ENCODE measurements around the gene NTSR1.

Gene NTSR1

DNA sequence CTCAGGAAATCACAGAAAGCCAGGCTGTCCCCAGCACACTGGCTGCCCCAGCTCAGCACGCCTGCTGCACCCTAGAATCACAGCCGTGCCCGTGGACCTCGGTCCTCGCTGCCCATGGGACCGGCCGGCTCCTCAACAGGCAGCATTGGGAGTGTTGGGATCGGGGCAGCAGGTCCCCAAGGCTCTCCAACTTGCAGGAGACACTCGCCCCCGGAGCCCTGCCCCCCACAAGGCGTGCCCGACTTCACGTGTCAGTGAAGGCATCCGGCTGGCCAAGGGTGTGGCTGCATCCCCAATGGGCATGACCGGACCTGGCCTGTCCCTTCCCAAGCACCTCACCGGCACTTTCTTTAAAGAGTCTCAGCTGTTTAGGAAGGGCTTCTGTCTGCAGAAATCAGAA lies 3.0 kb upstream of the NTSR1 start:
- Histone ChIP-seq H3K4me1 (ENCODE audit: low read depth, poor library complexity, severe bottlenecking) (no peaks in the 10 kb centered on the region), H3K9ac (no peak overlapping the region), H3K27me3 (ENCODE audit: insufficient read depth, low read depth) (peaks cover 94% of the 10 kb centered on the region), H3K4me2 (no peak overlapping the region), H3K79me2 (ENCODE audit: insufficient read depth, low read depth) (no peaks in the 10 kb centered on the region), H3K36me3 (ENCODE audit: insufficient read depth) (no peaks in the 10 kb centered on the region), H3K27ac (no peak overlapping the region), H3K4me3 (IDR thresholded peaks at IDR 0.05; ENCODE audit: insufficient read depth, low read depth, low read length) (no peak overlapping the region), H2AFZ (ENCODE audit: low read depth) (no peak overlapping the region), H4K20me1 (ENCODE audit: insufficient read depth) (no peaks in the 10 kb centered on the region)
- no peak for TF ChIP-seq CTCF (conservative IDR thresholded peaks at IDR 0.05; ENCODE audit: low read depth, low read length)

- Histone ChIP-seq H3K27me3 (ENCODE audit: insufficient read depth, low read depth) (peaks cover 94% of the 10 kb centered on the region), H3K36me3 (ENCODE audit: insufficient read depth) (no peaks in the 10 kb centered on the region), H3K4me2 (no peak overlapping the region), H3K79me2 (ENCODE audit: insufficient read depth, low read depth) (no peaks in the 10 kb centered on the region), H3K4me1 (ENCODE audit: low read depth, poor library complexity, severe bottlenecking) (no peaks in the 10 kb centered on the region), H3K4me3 (IDR thresholded peaks at IDR 0.05; ENCODE audit: insufficient read depth, low read depth, low read length) (no peak overlapping the region), H2AFZ (ENCODE audit: low read depth) (no peak overlapping the region), H4K20me1 (ENCODE audit: insufficient read depth) (no peaks in the 10 kb centered on the region), H3K27ac (no peak overlapping the region), H3K9ac (no peak overlapping the region)
- TF ChIP-seq CTCF (conservative IDR thresholded peaks at IDR 0.05; ENCODE audit: low read depth, low read length) = no peak
Measured at GRCh38 chr20:62706344-62706743, 2.3 kb upstream of the NTSR1 start.

DNA sequence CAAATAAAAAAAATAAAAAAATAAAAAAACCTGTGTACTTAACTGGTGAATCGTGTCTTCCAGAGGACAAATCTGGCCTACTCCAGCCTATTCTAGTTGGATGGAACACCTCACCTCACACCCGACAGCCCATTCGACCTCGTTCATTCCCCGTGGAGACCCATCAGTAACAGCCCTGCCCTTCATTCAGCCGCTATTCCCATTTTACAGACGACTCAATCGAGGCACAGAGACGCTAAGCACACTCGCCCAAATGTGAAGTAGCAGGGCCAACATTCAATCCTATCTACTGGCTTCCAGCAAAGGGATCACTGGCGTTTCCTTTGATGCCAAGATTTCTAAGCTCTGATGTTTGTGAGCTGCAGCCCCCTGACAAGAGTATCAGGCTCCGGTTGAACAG lies 1.8 kb upstream of the NTSR1 start:
- Histone ChIP-seq H3K79me2 (ENCODE audit: insufficient read depth, low read depth) (no peaks in the 10 kb centered on the region), H3K9ac (no peak overlapping the region), H2AFZ (ENCODE audit: low read depth) (no peak overlapping the region), H3K36me3 (ENCODE audit: insufficient read depth) (no peaks in the 10 kb centered on the region), H4K20me1 (ENCODE audit: insufficient read depth) (no peaks in the 10 kb centered on the region), H3K4me2 (no peak overlapping the region), H3K4me3 (IDR thresholded peaks at IDR 0.05; ENCODE audit: insufficient read depth, low read depth, low read length) (no peak overlapping the region), H3K27me3 (ENCODE audit: insufficient read depth, low read depth) (peaks cover 95% of the 10 kb centered on the region), H3K4me1 (ENCODE audit: low read depth, poor library complexity, severe bottlenecking) (no peaks in the 10 kb centered on the region), H3K27ac (no peak overlapping the region)
- no peak for TF ChIP-seq CTCF (conservative IDR thresholded peaks at IDR 0.05; ENCODE audit: low read depth, low read length)

DNA sequence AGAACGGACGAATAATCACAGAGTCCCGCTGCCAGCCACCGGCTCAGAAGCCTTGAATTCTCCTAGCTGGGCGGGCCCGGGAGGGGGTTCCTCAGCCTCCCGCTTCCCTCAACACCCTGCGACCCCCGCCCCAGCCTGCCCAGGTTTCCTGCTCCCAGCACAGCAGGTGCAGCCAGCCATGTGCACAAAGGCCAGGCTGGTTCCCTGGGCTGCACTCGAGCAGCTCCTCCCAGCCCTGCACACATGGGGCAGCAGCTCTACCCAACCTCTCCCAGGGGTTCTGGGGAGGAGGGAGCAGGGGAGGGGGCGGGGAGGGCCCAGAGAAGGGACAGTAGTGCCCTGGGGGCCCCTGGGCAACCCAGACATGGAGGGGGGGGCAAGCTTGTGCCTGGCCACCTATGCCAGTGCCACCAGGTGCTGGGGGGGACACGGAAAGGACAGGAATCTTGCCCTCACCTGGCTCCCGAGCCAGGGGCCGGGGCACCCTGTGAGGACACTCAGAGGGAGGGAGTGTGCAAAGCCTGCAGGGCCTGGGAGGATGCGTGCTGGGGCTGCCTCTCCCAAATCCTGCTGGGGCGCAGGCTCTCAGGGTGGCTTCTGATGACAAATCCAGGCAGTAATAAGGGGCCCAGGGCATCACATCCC lies 1.2 kb upstream of the NTSR1 start:
- Histone ChIP-seq H3K27me3 (ENCODE audit: insufficient read depth, low read depth) (peaks cover 95% of the 10 kb centered on the region), H3K4me1 (ENCODE audit: low read depth, poor library complexity, severe bottlenecking) (no peaks in the 10 kb centered on the region), H2AFZ (ENCODE audit: low read depth) (no peak overlapping the region)

More for the DNA sequence above, 1.2 kb upstream of the NTSR1 start:
- Histone ChIP-seq H4K20me1 (ENCODE audit: insufficient read depth) (no peaks in the 10 kb centered on the region), H3K27ac (no peak overlapping the region), H3K36me3 (ENCODE audit: insufficient read depth) (no peaks in the 10 kb centered on the region), H3K9ac (no peak overlapping the region), H3K4me2 (no peak overlapping the region), H3K4me3 (IDR thresholded peaks at IDR 0.05; ENCODE audit: insufficient read depth, low read depth, low read length) (no peak overlapping the region), H3K79me2 (ENCODE audit: insufficient read depth, low read depth) (no peaks in the 10 kb centered on the region)
- no peak for TF ChIP-seq CTCF (conservative IDR thresholded peaks at IDR 0.05; ENCODE audit: low read depth, low read length)
